Measurements from ENCODE around the gene CCDC187. TPM values are rescaled to one million over a fixed set of nuclear protein-coding genes. Genes with fewer than 3 reads are reported as not detected.

CCDC187 gene
- total RNA-seq, 4 donors from 2014 or later: 0.13 to 0.45 TPM; not detected in 2

GRCh38 chr9:136316896-136317676 lies 13.2 kb upstream of the CCDC187 start:
- Histone ChIP-seq H3K27me3 (no peaks in the 10 kb centered on the region), H3K27ac (no peak overlapping the region), H3K4me3 (no peak overlapping the region), H3K4me1 (no peaks in the 10 kb centered on the region), H3K9me3 (peaks cover 6% of the 10 kb centered on the region), H3K36me3 (no peaks in the 10 kb centered on the region)
- 88% methylated on average over 5 of the region's 13 CpGs for WGBS
- no peak for DNase-seq (ENCODE audit: low spot score in 2 of 2)
- TF ChIP-seq EP300 (IDR thresholded peaks at IDR 0.05): no peak

DNA sequence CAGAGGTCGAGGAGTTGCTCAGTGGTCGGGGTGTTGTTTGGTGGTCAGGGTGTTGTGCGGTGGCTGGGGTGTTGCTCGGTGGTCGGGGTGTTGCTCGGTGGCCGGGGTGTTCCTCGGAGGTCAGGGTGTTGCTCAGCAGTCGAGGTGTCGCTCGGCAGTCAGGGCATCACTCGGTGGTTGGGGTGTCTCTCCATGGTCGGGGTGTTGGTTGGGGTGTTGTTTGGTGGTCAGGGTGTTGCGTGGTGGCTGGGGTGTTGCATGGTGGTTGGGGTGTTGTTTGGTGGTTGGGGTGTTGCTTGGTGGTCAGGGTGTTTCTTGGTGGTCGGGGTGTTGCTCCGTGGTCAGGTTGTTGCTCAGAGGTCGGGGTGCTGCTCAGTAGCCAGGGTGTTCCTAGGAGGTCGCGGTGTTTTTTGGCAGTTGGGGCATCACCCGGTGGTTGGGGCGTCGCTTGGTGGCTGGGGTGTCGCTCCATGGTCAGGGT lies 12.4 kb upstream of the CCDC187 start:
- TF ChIP-seq EP300 (IDR thresholded peaks at IDR 0.05) (no peak), POLR2A (IDR thresholded peaks at IDR 0.05) (no peak), POLR2AphosphoS5 (IDR thresholded peaks at IDR 0.05) (no peak)
- TF ChIP-seq, protein P1, sequence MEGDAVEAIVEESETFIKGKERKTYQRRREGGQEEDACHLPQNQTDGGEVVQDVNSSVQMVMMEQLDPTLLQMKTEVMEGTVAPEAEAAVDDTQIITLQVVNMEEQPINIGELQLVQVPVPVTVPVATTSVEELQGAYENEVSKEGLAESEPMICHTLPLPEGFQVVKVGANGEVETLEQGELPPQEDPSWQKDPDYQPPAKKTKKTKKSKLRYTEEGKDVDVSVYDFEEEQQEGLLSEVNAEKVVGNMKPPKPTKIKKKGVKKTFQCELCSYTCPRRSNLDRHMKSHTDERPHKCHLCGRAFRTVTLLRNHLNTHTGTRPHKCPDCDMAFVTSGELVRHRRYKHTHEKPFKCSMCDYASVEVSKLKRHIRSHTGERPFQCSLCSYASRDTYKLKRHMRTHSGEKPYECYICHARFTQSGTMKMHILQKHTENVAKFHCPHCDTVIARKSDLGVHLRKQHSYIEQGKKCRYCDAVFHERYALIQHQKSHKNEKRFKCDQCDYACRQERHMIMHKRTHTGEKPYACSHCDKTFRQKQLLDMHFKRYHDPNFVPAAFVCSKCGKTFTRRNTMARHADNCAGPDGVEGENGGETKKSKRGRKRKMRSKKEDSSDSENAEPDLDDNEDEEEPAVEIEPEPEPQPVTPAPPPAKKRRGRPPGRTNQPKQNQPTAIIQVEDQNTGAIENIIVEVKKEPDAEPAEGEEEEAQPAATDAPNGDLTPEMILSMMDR (IDR thresholded peaks at IDR 0.05): no peak
- no peak for DNase-seq (ENCODE audit: low spot score in 2 of 2)
- Histone ChIP-seq H3K4me1 (no peaks in the 10 kb centered on the region), H3K36me3 (no peaks in the 10 kb centered on the region), H3K27me3 (peaks cover 7% of the 10 kb centered on the region), H3K27ac (no peak overlapping the region), H3K4me3 (no peak overlapping the region), H3K9me3 (peaks cover 6% of the 10 kb centered on the region)
- 91% methylated on average over 20 of the region's 23 CpGs for WGBS

- Histone ChIP-seq H3K27ac (no peak overlapping the region), H3K4me3 (no peak overlapping the region), H3K9me3 (peaks cover 6% of the 10 kb centered on the region), H3K36me3 (no peaks in the 10 kb centered on the region), H3K27me3 (peaks cover 20% of the 10 kb centered on the region), H3K4me1 (no peaks in the 10 kb centered on the region)
- TF ChIP-seq, protein P1 (IDR thresholded peaks at IDR 0.05): no peak
- TF ChIP-seq POLR2AphosphoS5 (IDR thresholded peaks at IDR 0.05) (no peak), EP300 (IDR thresholded peaks at IDR 0.05) (no peak)
- no peak for DNase-seq (ENCODE audit: low spot score in 2 of 2)
- 92% methylated on average over 4 of the region's 4 CpGs for WGBS
Observed at GRCh38 chr9:136314944-136315343, 11.1 kb upstream of the CCDC187 start.

- Histone ChIP-seq H3K27ac (no peak overlapping the region), H3K27me3 (peaks cover 28% of the 10 kb centered on the region), H3K4me3 (no peak overlapping the region), H3K36me3 (no peaks in the 10 kb centered on the region), H3K4me1 (peaks cover 3% of the 10 kb centered on the region), H3K9me3 (peaks cover 6% of the 10 kb centered on the region)
- TF ChIP-seq POLR2AphosphoS5 (IDR thresholded peaks at IDR 0.05): no peak
- TF ChIP-seq POLR2A (IDR thresholded peaks at IDR 0.05): no peak
- TF ChIP-seq, protein P1 (IDR thresholded peaks at IDR 0.05): no peak
- no peak for TF ChIP-seq EP300 (IDR thresholded peaks at IDR 0.05)
- WGBS: 92% methylated on average over 3 of the region's 3 CpGs
- DNase-seq (ENCODE audit: low spot score in 2 of 2): no peak
Observed at GRCh38 chr9:136314056-136314416, 10.1 kb upstream of the CCDC187 start.

DNA sequence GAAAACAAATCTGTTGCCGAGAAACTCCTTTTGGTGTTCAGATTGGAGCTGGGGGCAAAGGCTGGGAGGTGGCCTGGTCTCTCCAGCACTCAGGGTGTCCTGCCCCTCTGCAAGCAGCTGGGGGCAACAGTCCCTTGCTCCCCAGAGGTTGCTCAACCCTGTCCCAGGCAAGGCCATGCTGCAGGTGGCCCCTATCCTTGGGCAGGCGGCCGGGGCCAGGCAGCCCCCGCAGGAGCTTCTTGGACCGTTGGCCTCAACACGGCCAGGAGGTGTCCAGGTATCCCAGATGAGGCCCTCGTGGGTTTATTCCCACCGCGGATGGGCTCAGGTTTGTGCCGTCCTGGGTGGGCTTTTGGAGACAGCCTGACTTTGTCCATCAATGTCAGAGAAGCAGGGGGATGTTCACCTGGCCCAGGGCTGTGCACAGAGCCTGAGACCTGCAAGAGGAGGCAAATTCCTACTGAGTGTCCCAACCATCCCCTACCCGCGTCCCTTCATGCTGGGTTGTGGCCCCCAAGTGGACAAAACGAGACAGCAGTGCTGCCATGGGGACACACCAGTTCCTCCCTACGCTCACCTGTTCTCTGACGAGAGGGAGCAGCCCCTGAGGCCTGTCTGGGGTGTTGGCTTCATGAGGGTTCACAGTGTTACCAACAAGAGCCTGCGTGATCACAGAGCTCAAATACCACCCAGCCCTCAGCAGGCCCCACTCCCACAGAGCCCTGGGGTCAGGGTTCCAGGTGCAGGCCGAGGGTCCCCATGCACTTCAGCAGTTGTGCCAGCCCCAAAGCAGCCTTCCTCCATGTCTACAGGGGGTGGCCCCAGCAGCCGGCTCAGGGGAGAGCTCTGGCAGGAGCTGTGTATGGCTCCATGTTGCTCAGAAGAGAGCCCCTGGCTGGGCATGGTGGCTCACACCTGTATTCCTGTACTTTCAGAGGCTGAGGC lies 9.5 kb upstream of the CCDC187 start:
- H3K36me3 ChIP-seq: no peaks in the 10 kb centered on the region
- no peak for TF ChIP-seq POLR2AphosphoS5 (IDR thresholded peaks at IDR 0.05)
- no peak for TF ChIP-seq EP300 (IDR thresholded peaks at IDR 0.05)
- TF ChIP-seq, protein P1 (IDR thresholded peaks at IDR 0.05): no peak
- no peak for TF ChIP-seq POLR2A (IDR thresholded peaks at IDR 0.05)
- peaks cover 6% of the 10 kb centered on the region for H3K9me3 ChIP-seq
- no peak for DNase-seq (ENCODE audit: low spot score in 2 of 2)
- H3K4me1 ChIP-seq: peaks cover 5% of the 10 kb centered on the region
- H3K27me3 ChIP-seq: peaks cover 30% of the 10 kb centered on the region
- H3K4me3 ChIP-seq: no peak overlapping the region
- no peak overlapping the region for H3K27ac ChIP-seq
- 90% methylated on average over 10 of the region's 18 CpGs for WGBS
